Right lobe of liver (tissue), 6 donors: Measurements from ENCODE around the gene BACH1. TPM values are rescaled to one million over a fixed set of nuclear protein-coding genes. Genes with fewer than 3 reads are reported as not detected.

Source experiments
- ATAC-seq, 4 donors: fragments of 200-7000 bp; cut with Tn5 transposase; one replicate each; pipeline ENCODE4 v1.9.1; 2020; ENCODE audit warnings: mild to moderate bottlenecking in 4 of 4, moderate library complexity in 4 of 4
- DNase-seq, 3 donors: peaks; one replicate each; pipeline ENCODE4 v3.0.0-alpha.2; 2020
- H3K27ac ChIP-seq, 3 donors: fragments of 200-600 bp; one replicate each; pipeline ENCODE4 v1.8.0; 2022
- H3K27me3 ChIP-seq, 2 donors: fragments of 200-600 bp; one replicate each; pipeline ENCODE4 v1.8.0; 2022
- H3K36me3 ChIP-seq, 4 donors: fragments of 200-600 bp; sonication (generic) in 1 of 4; one replicate each; pipeline versions ENCODE4 v1.5.1 to v1.8.0; 2017 to 2022; ENCODE audit warnings: control low read depth in 1 of 4
- H3K4me1 ChIP-seq, 4 donors: fragments of 200-600 bp; sonication (generic) in 1 of 4; one replicate each; pipeline versions ENCODE4 v1.5.1 to v1.8.0; 2017 to 2022; ENCODE audit warnings: control low read depth in 1 of 4
- H3K4me3 ChIP-seq, 3 donors: fragments of 200-600 bp; one replicate each; pipeline ENCODE4 v1.8.0; 2022
- H3K9me3 ChIP-seq, 4 donors: fragments of 200-600 bp; sonication (generic) in 1 of 4; one replicate each; pipeline versions ENCODE4 v1.5.1 to v1.8.0; 2017 to 2022; ENCODE audit warnings: control low read depth in 1 of 4
- POLR2A ChIP-seq: fragments of 450-650 bp; IDR thresholded peaks from one replicate; pipeline ENCODE4 v1.6.1; 2017; ENCODE audit warnings: antibody characterized with exemption, mild to moderate bottlenecking
- WGBS: methylation state at CpG from one replicate; pipeline ENCODE4 v1.1.6; 2018; ENCODE audit warnings: low coverage, low lambda C conversion rate; ENCODE audit not compliant: insufficient coverage; ENCODE audit errors: missing lambda C conversion rate; 5-methylcytosine and 5-hydroxymethylcytosine counted together
- intact Hi-C, 2 donors: fragments of 100-400 bp; cut with DNase I; formaldehyde crosslinking; loops; one replicate each; pipeline versions ENCODE4 v1.11.2 to v1.14.1; 2022
- total RNA-seq, 6 experiments: library from RNA; depleted of rRNA in 2 of 6; stranded (reverse); fragments of >200 nt in 2 of 6; fragmentation: NEBNext Ultra II Directional in 3 of 6; extraction: Animal tissue kit (Norgen Biotek cat#: 25700) in 3 of 6; gene quantifications; one replicate each; pipeline versions ENCODE4 v1.1.0 to v1.2.4, GENCODE V29; 2016 to 2023
- TF ChIP-seq, protein P1 (sequence below), 4 donors: fragments of 200-600 bp in 3 of 4; fragments of 450-650 bp in 1 of 4; IDR thresholded peaks; one replicate each; pipeline versions ENCODE4 v1.5.1 to v1.8.0; 2016 to 2022; ENCODE audit warnings: antibody characterized with exemption in 4 of 4, mild to moderate bottlenecking in 2 of 4
- donor health status: DM: no; HTN: yes; CAD: no.
- donor health status: DM: no; HTN: no; CAD: no.
- donor health status: DM: no; HTN: no; CAD: no.
- donor health status: DM: no; HTN: yes; CAD: no.
- donor health status: DM: no; HTN: yes; CAD: no.

The BACH1 gene
- total RNA-seq, 6 experiments from 2014 or later = 22.7 to 57.5 (median 27.2) TPM

DNA sequence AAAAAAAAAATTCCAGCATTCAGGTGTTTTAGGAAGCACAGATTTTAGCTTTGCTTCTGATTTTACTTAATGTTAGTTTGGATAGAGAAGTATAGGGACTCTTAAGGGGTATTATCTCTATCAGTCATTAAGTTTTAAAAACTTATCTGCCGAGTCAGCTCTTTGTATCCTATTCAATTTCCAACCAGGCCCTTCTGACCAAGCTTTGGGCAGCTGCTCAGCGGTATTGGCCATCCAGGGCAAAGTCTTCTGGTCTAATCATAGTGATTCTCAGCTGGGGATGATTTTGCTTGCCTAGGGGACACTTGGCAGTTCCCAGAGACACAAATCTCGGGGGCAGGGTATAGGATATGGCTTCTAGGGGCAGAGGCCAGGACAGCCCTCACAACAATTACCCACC, 47.6 kb downstream of the BACH1 start:
- 19% methylated on average over 3 of the region's 3 CpGs for WGBS
- Histone ChIP-seq H3K27me3 (no peaks in the 10 kb centered on the region), H3K27ac (peak overlapping the region in 1 of 3 donors; percentile 55), H3K36me3 (no peaks in the 10 kb centered on the region), H3K4me1 (peaks cover 0 to 52% (median 10%) of the 10 kb centered on the region in 4 donors), H3K9me3 (no peaks in the 10 kb centered on the region), H3K4me3 (no peak overlapping the region)
- DNase-seq = peak; percentile 33 to 65 (median 59)
- peak; percentile 29 to 63 (median 51) for ATAC-seq
- TF ChIP-seq, protein P1, sequence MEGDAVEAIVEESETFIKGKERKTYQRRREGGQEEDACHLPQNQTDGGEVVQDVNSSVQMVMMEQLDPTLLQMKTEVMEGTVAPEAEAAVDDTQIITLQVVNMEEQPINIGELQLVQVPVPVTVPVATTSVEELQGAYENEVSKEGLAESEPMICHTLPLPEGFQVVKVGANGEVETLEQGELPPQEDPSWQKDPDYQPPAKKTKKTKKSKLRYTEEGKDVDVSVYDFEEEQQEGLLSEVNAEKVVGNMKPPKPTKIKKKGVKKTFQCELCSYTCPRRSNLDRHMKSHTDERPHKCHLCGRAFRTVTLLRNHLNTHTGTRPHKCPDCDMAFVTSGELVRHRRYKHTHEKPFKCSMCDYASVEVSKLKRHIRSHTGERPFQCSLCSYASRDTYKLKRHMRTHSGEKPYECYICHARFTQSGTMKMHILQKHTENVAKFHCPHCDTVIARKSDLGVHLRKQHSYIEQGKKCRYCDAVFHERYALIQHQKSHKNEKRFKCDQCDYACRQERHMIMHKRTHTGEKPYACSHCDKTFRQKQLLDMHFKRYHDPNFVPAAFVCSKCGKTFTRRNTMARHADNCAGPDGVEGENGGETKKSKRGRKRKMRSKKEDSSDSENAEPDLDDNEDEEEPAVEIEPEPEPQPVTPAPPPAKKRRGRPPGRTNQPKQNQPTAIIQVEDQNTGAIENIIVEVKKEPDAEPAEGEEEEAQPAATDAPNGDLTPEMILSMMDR (IDR thresholded peaks at IDR 0.05) = no peak
- no peak for TF ChIP-seq POLR2A
- intact Hi-C loops = no loop called here

GRCh38 chr21:29346771-29347170, 48.0 kb downstream of the BACH1 start:
- Histone ChIP-seq H3K27me3 (no peaks in the 10 kb centered on the region), H3K36me3 (no peaks in the 10 kb centered on the region), H3K4me1 (peaks cover 0 to 47% (median 8%) of the 10 kb centered on the region in 4 donors), H3K27ac (peak overlapping the region in 1 of 3 donors; percentile 55), H3K9me3 (no peaks in the 10 kb centered on the region), H3K4me3 (no peak overlapping the region)
- DNase-seq (no peak), ATAC-seq (no peak)
- TF ChIP-seq POLR2A = no peak
- TF ChIP-seq, protein P1 (IDR thresholded peaks at IDR 0.05) = no peak
- 68% methylated on average over 3 of the region's 4 CpGs for WGBS
- intact Hi-C loops = no loop called here

DNA sequence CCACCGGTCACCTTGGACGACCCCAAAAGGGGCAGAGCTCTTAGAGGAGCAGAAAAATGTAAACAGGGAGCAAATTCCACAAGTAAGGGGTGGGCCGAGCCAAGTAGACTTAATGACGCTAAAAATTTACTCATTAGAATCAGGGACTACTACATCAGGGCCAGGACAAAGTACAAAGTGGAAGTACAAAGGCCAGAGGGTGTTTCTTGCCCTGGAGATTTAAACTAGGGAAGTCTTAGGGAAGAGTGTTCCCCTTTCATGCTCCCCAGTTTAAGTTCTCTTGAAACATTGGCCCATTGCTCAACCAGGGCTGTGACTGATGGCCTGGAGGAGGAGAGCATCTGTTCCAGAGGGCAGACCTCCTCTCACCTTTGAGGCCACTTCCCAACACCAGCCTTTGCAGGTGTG, 48.6 kb downstream of the BACH1 start:
- Histone ChIP-seq H3K4me3 (no peak overlapping the region), H3K27ac (peak overlapping the region in 1 of 3 donors; percentile 55), H3K9me3 (no peaks in the 10 kb centered on the region), H3K36me3 (no peaks in the 10 kb centered on the region), H3K27me3 (no peaks in the 10 kb centered on the region), H3K4me1 (peaks cover 0 to 42% (median 6%) of the 10 kb centered on the region in 4 donors)
- DNase-seq = no peak
- TF ChIP-seq, protein P1 (IDR thresholded peaks at IDR 0.05) = no peak
- no peak for TF ChIP-seq POLR2A
- intact Hi-C loops = no loop called here
- WGBS = 5% methylated on average over 2 of the region's 4 CpGs
- peak; percentile 40 to 59 (median 52) for ATAC-seq

DNA sequence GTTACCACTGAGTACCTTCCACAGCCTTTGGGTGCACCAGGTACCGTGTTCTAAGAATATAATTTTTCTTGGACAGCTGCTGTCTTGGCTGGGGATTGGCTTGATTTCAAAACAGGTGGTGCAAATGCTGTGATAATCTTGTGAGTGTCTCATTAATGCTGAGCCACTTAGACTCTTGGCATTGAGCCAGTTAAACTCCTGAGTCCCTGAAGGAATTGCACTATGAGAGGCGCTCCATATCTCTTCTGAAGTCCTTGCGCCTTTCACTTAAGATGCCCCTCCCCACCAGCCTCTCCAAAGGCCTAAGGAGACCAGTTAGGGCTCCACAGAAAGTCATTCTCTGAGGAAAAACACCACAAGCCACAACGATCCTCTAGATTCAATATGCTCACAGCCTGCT, 51.0 kb downstream of the BACH1 start:
- ATAC-seq = no peak
- intact Hi-C loops = no loop called here
- Histone ChIP-seq H3K4me1 (peaks cover 0 to 26% (median 0%) of the 10 kb centered on the region in 4 donors), H3K27me3 (no peaks in the 10 kb centered on the region), H3K27ac (no peak overlapping the region), H3K9me3 (no peaks in the 10 kb centered on the region), H3K4me3 (no peak overlapping the region), H3K36me3 (no peaks in the 10 kb centered on the region)
- no peak for DNase-seq
- WGBS = 100% methylated on average over 3 of the region's 4 CpGs
- TF ChIP-seq, protein P1 (IDR thresholded peaks at IDR 0.05) = no peak
- TF ChIP-seq POLR2A = no peak
